Breast epithelium (tissue), 4 donors: ENCODE results near the gene NUDT14. TPM values are rescaled to one million over a fixed set of nuclear protein-coding genes. Genes with fewer than 3 reads are reported as not detected.

Experiments
- DNase-seq, 2 donors: peaks; one replicate each; pipeline ENCODE4 v3.0.0-alpha.2; 2019; ENCODE audit warnings: low spot score in 2 of 2
- H3K27ac ChIP-seq, 2 donors: fragments of 200-600 bp; sonication (generic) in 1 of 2; one replicate each; pipeline ENCODE4 v1.5.1; 2016 to 2019; ENCODE audit warnings: mild to moderate bottlenecking in 1 of 2
- H3K27me3 ChIP-seq, 2 donors: fragments of 200-600 bp; sonication (generic) in 1 of 2; one replicate each; pipeline versions ENCODE4 v1.5.1 to v1.6.0; 2017 to 2019; ENCODE audit warnings: control low read depth in 1 of 2, mild to moderate bottlenecking in 1 of 2
- H3K36me3 ChIP-seq: fragments of 200-600 bp; one replicate; pipeline ENCODE4 v1.5.1; 2019
- H3K4me1 ChIP-seq, 2 donors: fragments of 200-600 bp; sonication (generic); one replicate each; pipeline ENCODE4 v1.5.1; 2016 to 2019; ENCODE audit warnings: control low read depth in 1 of 2
- H3K4me3 ChIP-seq, 3 donors: fragments of 200-600 bp; sonication (generic); 1 replicate in 2 of 3; 2 replicates in 1 of 3; pipeline ENCODE4 v1.5.1; 2016 to 2019; ENCODE audit warnings: mild to moderate bottlenecking in 3 of 3, moderate library complexity in 2 of 3
- H3K9me3 ChIP-seq, 2 donors: fragments of 200-600 bp; sonication (generic) in 1 of 2; one replicate each; pipeline ENCODE4 v1.5.1; 2016 to 2019; ENCODE audit warnings: control low read depth in 1 of 2
- CTCF ChIP-seq, 3 donors: fragments of 450-650 bp; IDR thresholded peaks; one replicate each; pipeline ENCODE4 v1.5.1; 2016 to 2017; ENCODE audit warnings: antibody characterized with exemption in 3 of 3, mild to moderate bottlenecking in 3 of 3, moderate library complexity in 3 of 3
- POLR2A ChIP-seq: fragments of 450-650 bp; IDR thresholded peaks from one replicate; pipeline ENCODE4 v1.6.1; 2016; ENCODE audit warnings: antibody characterized with exemption, mild to moderate bottlenecking, moderate library complexity
- POLR2AphosphoS5 ChIP-seq, 3 donors: sonication (generic); formaldehyde crosslinking; IDR thresholded peaks; one replicate each; pipeline ENCODE4 v1.6.1; 2017; ENCODE audit warnings: antibody characterized with exemption in 3 of 3
- intact Hi-C: fragments of 100-400 bp; cut with DNase I; formaldehyde crosslinking; loops from one replicate; pipeline ENCODE4 v1.15.1; 2023; ENCODE audit warnings: low total_unique reads
- total RNA-seq, 3 donors: library from RNA; depleted of rRNA; stranded (reverse); fragments of >200 nt; gene quantifications; one replicate each; pipeline ENCODE4 v1.1.0, GENCODE V29; 2016

Gene NUDT14
- total RNA-seq, 3 donors from 2014 or later: 13.6 to 14.9 (median 14.1) TPM

GRCh38 chr14:105138551-105139111, 42.5 kb downstream of the NUDT14 start:
- Histone ChIP-seq H3K9me3 (peaks cover 14 to 21% of the 10 kb centered on the region in 2 donors), H3K36me3 (no peaks in the 10 kb centered on the region), H3K27me3 (no peaks in the 10 kb centered on the region), H3K27ac (no peak overlapping the region), H3K4me3 (no peak overlapping the region), H3K4me1 (no peaks in the 10 kb centered on the region)
- intact Hi-C loops: no loop called here
- TF ChIP-seq CTCF (IDR thresholded peaks at IDR 0.05) (no peak), POLR2A (no peak), POLR2AphosphoS5 (IDR thresholded peaks at IDR 0.05) (no peak)
- DNase-seq: no peak

- peaks cover 14 to 21% of the 10 kb centered on the region in 2 donors for H3K9me3 ChIP-seq
- intact Hi-C loops: no loop called here
- H3K4me3 ChIP-seq: no peak overlapping the region
- peak in 1 of 2 donors; percentile 5 for DNase-seq
- no peaks in the 10 kb centered on the region for H3K27me3 ChIP-seq
- H3K27ac ChIP-seq: no peak overlapping the region
- TF ChIP-seq CTCF (IDR thresholded peaks at IDR 0.05) (no peak), POLR2A (no peak), POLR2AphosphoS5 (IDR thresholded peaks at IDR 0.05) (no peak)
- H3K4me1 ChIP-seq: no peaks in the 10 kb centered on the region
- H3K36me3 ChIP-seq: no peaks in the 10 kb centered on the region
Observed at GRCh38 chr14:105138021-105138541, 43.0 kb downstream of the NUDT14 start.

GRCh38 chr14:105137481-105138020, 43.6 kb downstream of the NUDT14 start:
- intact Hi-C loops: no loop called here
- TF ChIP-seq CTCF (IDR thresholded peaks at IDR 0.05) (no peak), POLR2AphosphoS5 (IDR thresholded peaks at IDR 0.05) (no peak), POLR2A (no peak)
- no peaks in the 10 kb centered on the region for H3K36me3 ChIP-seq
- H3K4me1 ChIP-seq: no peaks in the 10 kb centered on the region
- no peak overlapping the region for H3K4me3 ChIP-seq
- peaks cover 14 to 21% of the 10 kb centered on the region in 2 donors for H3K9me3 ChIP-seq
- peak in 1 of 2 donors; percentile 43 for DNase-seq
- H3K27me3 ChIP-seq: no peaks in the 10 kb centered on the region
- H3K27ac ChIP-seq: no peak overlapping the region

GRCh38 chr14:105136401-105137322, 44.5 kb downstream of the NUDT14 start:
- no peaks in the 10 kb centered on the region for H3K27me3 ChIP-seq
- H3K27ac ChIP-seq: no peak overlapping the region
- no peak overlapping the region for H3K4me3 ChIP-seq
- H3K9me3 ChIP-seq: peaks cover 17 to 21% of the 10 kb centered on the region in 2 donors
- no peaks in the 10 kb centered on the region for H3K36me3 ChIP-seq
- intact Hi-C loops: no loop called here
- TF ChIP-seq POLR2AphosphoS5 (IDR thresholded peaks at IDR 0.05): no peak
- TF ChIP-seq CTCF (IDR thresholded peaks at IDR 0.05): no peak
- no peak for TF ChIP-seq POLR2A
- no peaks in the 10 kb centered on the region for H3K4me1 ChIP-seq
- DNase-seq: peak in 1 of 2 donors; percentile 48
